K562 (cell line): Measurements from ENCODE around the gene SLC38A2. TPM values are rescaled to one million over a fixed set of nuclear protein-coding genes. Genes with fewer than 3 reads are reported as not detected.
A peak's percentile ranks its signal among the peaks of the same experiment; 100 is the strongest.

Source experiments
- ATAC-seq: fragments of 200-7000 bp; cut with Tn5 transposase; 3 replicates; pipeline ENCODE4 v1.9.1; 2020; ENCODE audit warnings: moderate library complexity
- BruUV-seq: library from RNA; stranded (reverse); fragments of 400-500 nt; replicated peaks from 2 replicates; lab custom pipeline; 2021; lab: Mats Ljungman, UMichigan
- CTCF ChIA-PET: fragments of 300-600 bp; formaldehyde crosslinking; extraction: SDS; loops from one replicate; lab custom pipeline; 2021; ENCODE audit warnings: low intra/inter-chr PET ratio; lab: Yijun Ruan, JAX
- POLR2A ChIA-PET: fragments of 300-600, 350-650 bp; sonication (Branson Sonifier 250); formaldehyde crosslinking; extraction: SDS; loops from one replicate; lab custom pipeline; 2021; ENCODE audit warnings: antibody characterized with exemption, inconsistent platforms; lab: Yijun Ruan, JAX
- DNase-seq, 4 experiments: peaks; one replicate each; pipeline versions ENCODE4 v3.0.0 to v3.0.0-alpha.2; 2011 to 2018; ENCODE audit warnings: low spot score in 3 of 4, mixed read lengths in 3 of 4; ENCODE audit errors: extremely low read depth in 1 of 4
- FAIRE-seq: peaks from 2 replicates; lab custom pipeline; 2011; peaks lifted over from hg19 to GRCh38; lab: Jason Lieb, UNC
- H2AFZ ChIP-seq: 2 replicates; pipeline ENCODE4 v1.6.0; 2011; ENCODE audit warnings: low read depth, low read length, control low read depth, inconsistent platforms
- H3K27ac ChIP-seq: fragments of 200-600 bp; 3 replicates; pipeline ENCODE4 v1.8.0; 2011; ENCODE audit warnings: low read depth, mild to moderate bottlenecking, control low read depth, inconsistent platforms, low read length, moderate library complexity, mixed read lengths; ENCODE audit errors: extremely low read depth
- H3K27me3 ChIP-seq, 2 experiments: fragments of 300-600 bp in 1 of 2; 2 replicates in 1 of 2; 3 replicates in 1 of 2; pipeline versions ENCODE4 v1.6.0 to v1.8.0; 2011; ENCODE audit warnings: inconsistent platforms in 2 of 2, low read length in 2 of 2, mild to moderate bottlenecking in 1 of 2, mixed read lengths in 1 of 2, moderate library complexity in 1 of 2; ENCODE audit not compliant: control insufficient read depth in 2 of 2, insufficient read depth in 2 of 2
- H3K36me3 ChIP-seq: fragments of 300-600 bp; 3 replicates; pipeline ENCODE4 v1.8.0; 2011; ENCODE audit warnings: mild to moderate bottlenecking, low read length, inconsistent platforms; ENCODE audit not compliant: control insufficient read depth, insufficient read depth
- H3K4me1 ChIP-seq, 2 experiments: fragments of 200-600 bp in 1 of 2; replicated peaks in 1 of 2; 2 replicates in 1 of 2; 3 replicates in 1 of 2; pipeline versions ENCODE4 v1.5.1 to v1.8.0; 2011; ENCODE audit warnings: inconsistent platforms in 2 of 2, low read length in 2 of 2, mild to moderate bottlenecking in 1 of 2, mixed read lengths in 1 of 2, moderate library complexity in 1 of 2; ENCODE audit not compliant: control insufficient read depth in 2 of 2, insufficient read depth in 2 of 2
- H3K4me2 ChIP-seq: 2 replicates; pipeline ENCODE4 v1.6.1; 2011; ENCODE audit warnings: low read length, control low read depth, inconsistent platforms, mixed read lengths; ENCODE audit not compliant: insufficient read depth
- H3K4me3 ChIP-seq: fragments of 200-600 bp; sonication (generic), shearing (Covaris generic); 2 replicates; pipeline ENCODE4 v1.5.1; 2016; ENCODE audit warnings: control low read depth, inconsistent platforms
- H3K79me2 ChIP-seq: fragments of 200-600 bp; 3 replicates; pipeline ENCODE4 v1.8.0; 2011; ENCODE audit warnings: low read length, inconsistent platforms; ENCODE audit not compliant: control insufficient read depth, insufficient read depth
- H3K9ac ChIP-seq, 2 experiments: 2 replicates each; pipeline versions ENCODE4 v1.6.0 to v1.6.1; 2011; ENCODE audit warnings: low read depth in 2 of 2, low read length in 2 of 2, control low read depth in 1 of 2, inconsistent platforms in 1 of 2, mild to moderate bottlenecking in 1 of 2, mixed read lengths in 1 of 2; ENCODE audit not compliant: insufficient read depth in 1 of 2
- H3K9me1 ChIP-seq: one replicate; pipeline ENCODE4 v1.6.0; 2011; ENCODE audit warnings: inconsistent platforms, mild to moderate bottlenecking, low read length, moderate library complexity; ENCODE audit not compliant: control insufficient read depth, insufficient read depth
- H3K9me3 ChIP-seq: replicated peaks from 2 replicates; pipeline ENCODE4 v1.5.1; 2011; ENCODE audit warnings: low read depth, low read length, inconsistent platforms; ENCODE audit not compliant: control insufficient read depth, insufficient read depth
- H4K20me1 ChIP-seq: replicated peaks from 2 replicates; pipeline ENCODE4 v1.6.1; 2011; ENCODE audit warnings: low read length, inconsistent platforms, mixed read lengths; ENCODE audit not compliant: control insufficient read depth, insufficient read depth
- CAMTA2 ChIP-seq: fragments of 250-450 bp; sonication (Bioruptor Pico); conservative IDR thresholded peaks from 2 replicates; pipeline ENCODE4 v1.5.1; 2022
- COPS2 ChIP-seq: fragments of 450-650 bp; conservative IDR thresholded peaks from 2 replicates; pipeline ENCODE4 v1.6.1; 2016; ENCODE audit warnings: mild to moderate bottlenecking, moderate library complexity
- MEF2D ChIP-seq: conservative IDR thresholded peaks from 2 replicates; pipeline ENCODE4 v1.6.1; 2016; ENCODE audit warnings: low read depth, missing genetic modification characterization, missing compliant biosample characterization
- MTA3 ChIP-seq: fragments of 450-650 bp; formaldehyde crosslinking; IDR thresholded peaks from 2 replicates; pipeline ENCODE4 v1.6.1; 2017; ENCODE audit warnings: mild to moderate bottlenecking, borderline replicate concordance
- RHOXF2B ChIP-seq: fragments of 250-450 bp; sonication (Bioruptor Pico); conservative IDR thresholded peaks from 2 replicates; pipeline ENCODE4 v1.5.1; 2021
- RREB1 ChIP-seq: fragments of 250-450 bp; sonication (Bioruptor Pico); IDR thresholded peaks from 2 replicates; pipeline ENCODE4 v1.4.0; 2020
- SAP30 ChIP-seq: fragments of 200-600 bp; sonication (generic); IDR thresholded peaks from 2 replicates; pipeline ENCODE4 v1.6.1; 2012; ENCODE audit warnings: borderline replicate concordance, low read depth, mild to moderate bottlenecking, moderate library complexity, low read length, control low read depth, inconsistent platforms; ENCODE audit not compliant: insufficient read depth, poor library complexity, severe bottlenecking
- SLC30A9 ChIP-seq: fragments of 250-450 bp; sonication (Bioruptor Pico); IDR thresholded peaks from 2 replicates; pipeline ENCODE4 v1.8.0; 2022; ENCODE audit warnings: mild to moderate bottlenecking, moderate library complexity
- THRB ChIP-seq: fragments of 450-650 bp; formaldehyde crosslinking; conservative IDR thresholded peaks from 2 replicates; pipeline ENCODE4 v1.4.0; 2022; ENCODE audit warnings: mild to moderate bottlenecking, missing genetic modification characterization
- ZFP30 ChIP-seq: fragments of 250-450 bp; sonication (Bioruptor Pico); IDR thresholded peaks from 2 replicates; pipeline ENCODE4 v1.8.0; 2022; ENCODE audit warnings: moderate library complexity, mild to moderate bottlenecking, inconsistent platforms, borderline replicate concordance
- ZNF717 ChIP-seq: fragments of 250-450 bp; sonication (Bioruptor Pico); IDR thresholded peaks from 2 replicates; pipeline ENCODE4 v1.5.0; 2021
- WGBS: fragments of 100-300 bp; shearing (Covaris generic); methylation state at CpG from one replicate; pipeline ENCODE4 v1.1.6; 2016; ENCODE audit warnings: low coverage, mixed read lengths; ENCODE audit not compliant: insufficient coverage; ENCODE audit errors: missing lambda C conversion rate; 5-methylcytosine and 5-hydroxymethylcytosine counted together
- in situ Hi-C: fragments of 300-500 bp; cut with MboI; formaldehyde crosslinking; loops from 4 replicates; pipeline ENCODE4 v1.15.0; 2018; ENCODE audit warnings: inconsistent platforms, mixed read lengths
- intact Hi-C: fragments of 100-400 bp; cut with micrococcal nuclease; formaldehyde crosslinking; loops from 2 replicates; pipeline ENCODE4 v1.14.2; 2022
- polyA plus RNA-seq, 8 experiments: library from polyadenylated mRNA; depleted of rRNA in 4 of 8; stranded (reverse) in 5 of 8; unstranded in 3 of 8; fragments of >200 nt; fragmentation: Nextera tagmentation in 2 of 8; fragmentation: Illumina TruSeq in 1 of 8; extraction: Ambion mirVana in 2 of 8; extraction: Trizol in 1 of 8; gene quantifications; 2 replicates each; pipeline versions ENCODE4 v1.2.1 to v1.2.3, GENCODE V29; 2011 to 2014; ENCODE audit warnings: inconsistent platforms in 1 of 8, missing spikeins in 1 of 8
- total RNA-seq, 7 experiments: library from RNA; depleted of rRNA in 6 of 7; stranded (reverse); fragments of >200 nt in 6 of 7; fragmentation: Illumina TruSeq in 2 of 7; extraction: Trizol in 2 of 7; gene quantifications; 2 replicates each; pipeline versions ENCODE4 v1.2.1 to v1.2.3, GENCODE V29; 2011 to 2021; ENCODE audit warnings: low replicate concordance in 1 of 7
- TF ChIP-seq, protein P1 (sequence below), 2 experiments: fragments of 450-650 bp; conservative IDR thresholded peaks; 2 replicates each; pipeline ENCODE4 v1.6.1; 2017; ENCODE audit warnings: mild to moderate bottlenecking in 2 of 2, moderate library complexity in 2 of 2

The SLC38A2 gene
- total and polyA plus RNA-seq, 9 of the 15 experiments (the other 6 are each of a cell fraction or from before 2014, with no cell fraction given) = 98.7 to 292 (median 143) TPM

DNA sequence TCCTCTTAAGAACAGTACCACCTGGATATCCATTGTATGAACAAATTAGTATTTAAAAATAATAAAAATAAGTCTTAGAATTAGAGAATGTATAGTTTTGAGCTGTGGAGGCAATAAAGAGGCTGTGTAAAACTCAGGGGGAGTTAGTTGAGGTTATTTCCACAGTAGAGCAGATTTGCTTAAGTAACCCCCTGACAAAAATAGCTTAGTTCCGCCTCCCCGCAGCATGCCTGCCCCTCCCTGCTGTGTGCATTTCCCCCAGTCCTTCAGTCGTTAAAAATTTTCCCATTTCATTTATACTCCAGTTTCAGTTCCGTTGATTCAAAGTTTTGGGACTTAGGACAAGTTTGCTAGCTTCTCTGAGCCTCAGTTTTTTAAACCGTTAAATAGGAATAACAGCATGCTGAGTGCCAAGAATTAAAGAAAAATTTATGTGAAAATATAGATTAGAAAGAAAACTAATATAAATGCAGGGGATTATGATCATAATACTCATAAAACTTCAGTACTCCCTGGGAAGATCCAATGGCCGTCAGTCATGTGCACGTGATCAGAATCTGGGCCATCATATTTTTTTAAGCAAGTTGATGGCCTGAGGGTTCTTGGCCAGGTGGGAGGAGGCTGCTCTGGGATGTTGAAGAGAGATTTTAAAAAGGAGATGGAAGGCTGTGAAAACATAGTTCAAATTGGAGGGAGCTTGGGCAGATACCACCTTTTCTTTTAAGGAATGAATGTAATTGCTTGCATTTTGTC is 14.5 kb upstream of the SLC38A2 start:
- H3K79me2 ChIP-seq = peaks cover 35% of the 10 kb centered on the region
- H3K4me2 ChIP-seq = peak overlapping the region; percentile 51
- peaks cover 2% of the 10 kb centered on the region for H3K9me1 ChIP-seq
- no peaks in the 10 kb centered on the region for H4K20me1 ChIP-seq
- POLR2A ChIA-PET = interaction anchor here (0.7 to 1.0 kb wide), 3 partner anchors 19 to 658 kb away, joined by 3 read pairs; no protein-coding TSS in a partner anchor
- no peak overlapping the region; the same call in 1 of the 2 replicates for H3K4me3 ChIP-seq
- WGBS = under 1% methylated on average over 7 of the region's 7 CpGs
- BruUV-seq = no TSS peak
- H3K9ac ChIP-seq = peak overlapping the region; percentile 60 to 92; a peak in 3 of 4 replicates
- H3K27me3 ChIP-seq = no peaks in the 10 kb centered on the region
- H3K9me3 ChIP-seq = no peaks in the 10 kb centered on the region
- FAIRE-seq (no peak), DNase-seq (peak in 2 of 4 experiments; percentile 38 to 69), ATAC-seq (no peak)
- CTCF ChIA-PET = no interaction called here
- in situ Hi-C loops (no loop called here), intact Hi-C loops (loop anchor here (10.0 kb wide), 1 partner anchor 138 kb away; no protein-coding TSS in a partner anchor)
- H2AFZ ChIP-seq = peak overlapping the region; percentile 73
- no peaks in the 10 kb centered on the region for H3K36me3 ChIP-seq
- peak overlapping the region; percentile 97 for H3K27ac ChIP-seq
- peaks cover 16 to 39% of the 10 kb centered on the region in 2 experiments for H3K4me1 ChIP-seq
- TF ChIP-seq ZFP30 (CRISPR knock-in tag) (no peak), MEF2D (no peak), SLC30A9 (CRISPR knock-in tag) (no peak), THRB (CRISPR knock-in tag) (no peak), MTA3 (no peak), RHOXF2B (CRISPR knock-in tag) (no peak), RREB1 (CRISPR knock-in tag) (no peak), CAMTA2 (no peak), ZNF717 (no peak), COPS2 (no peak), SAP30 (no peak)
- TF ChIP-seq, protein P1, sequence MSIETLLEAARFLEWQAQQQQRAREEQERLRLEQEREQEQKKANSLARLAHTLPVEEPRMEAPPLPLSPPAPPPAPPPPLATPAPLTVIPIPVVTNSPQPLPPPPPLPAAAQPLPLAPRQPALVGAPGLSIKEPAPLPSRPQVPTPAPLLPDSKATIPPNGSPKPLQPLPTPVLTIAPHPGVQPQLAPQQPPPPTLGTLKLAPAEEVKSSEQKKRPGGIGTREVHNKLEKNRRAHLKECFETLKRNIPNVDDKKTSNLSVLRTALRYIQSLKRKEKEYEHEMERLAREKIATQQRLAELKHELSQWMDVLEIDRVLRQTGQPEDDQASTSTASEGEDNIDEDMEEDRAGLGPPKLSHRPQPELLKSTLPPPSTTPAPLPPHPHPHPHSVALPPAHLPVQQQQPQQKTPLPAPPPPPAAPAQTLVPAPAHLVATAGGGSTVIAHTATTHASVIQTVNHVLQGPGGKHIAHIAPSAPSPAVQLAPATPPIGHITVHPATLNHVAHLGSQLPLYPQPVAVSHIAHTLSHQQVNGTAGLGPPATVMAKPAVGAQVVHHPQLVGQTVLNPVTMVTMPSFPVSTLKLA (conservative IDR thresholded peaks at IDR 0.05) = peak in 1 of 2 experiments; percentile 19; a peak in 1 of 4 replicates
